ENCODE measurements around the gene INPP5A.

INPP5A gene

DNA sequence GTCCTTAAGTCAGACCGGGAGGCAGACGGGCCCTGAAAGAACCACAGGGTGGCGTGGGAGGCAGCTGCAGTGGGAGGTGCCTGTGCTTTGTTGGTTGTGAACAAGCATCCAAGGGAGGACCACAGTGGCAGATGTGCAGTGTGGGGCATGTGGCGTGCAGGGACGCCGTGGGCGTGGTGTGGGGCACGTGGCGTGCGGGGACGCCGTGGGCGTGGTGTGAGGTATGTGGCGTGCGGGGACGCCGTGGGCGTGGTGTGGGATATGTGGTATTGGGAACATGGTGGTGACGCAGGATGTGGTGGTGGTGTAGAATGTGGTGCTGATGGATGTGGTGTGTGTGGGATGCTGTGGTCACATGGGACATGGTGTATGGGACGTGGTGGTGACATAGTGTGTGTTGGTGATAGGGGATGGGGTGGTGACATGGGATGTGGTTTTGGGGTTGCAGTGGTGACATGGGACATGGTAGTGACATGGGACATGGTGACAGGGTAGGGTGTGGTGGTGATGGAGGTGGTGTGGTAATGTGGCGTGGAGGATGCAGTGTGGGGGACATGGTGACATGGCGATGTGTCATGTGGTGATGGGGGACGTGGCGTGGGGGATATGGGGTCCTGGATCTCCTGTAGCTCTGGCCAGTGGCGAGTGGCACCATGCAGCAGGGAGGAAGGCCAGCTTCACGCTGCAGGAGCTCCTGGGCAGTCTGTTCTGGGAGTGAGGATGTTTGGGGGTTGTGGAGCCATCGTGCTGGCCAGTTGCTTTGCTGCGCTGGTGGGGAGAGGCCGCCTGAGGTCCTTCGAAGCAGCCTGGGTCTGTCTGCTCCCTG is 78.8 kb downstream of the INPP5A start:
- DNase-seq = peak; percentile 51

DNA sequence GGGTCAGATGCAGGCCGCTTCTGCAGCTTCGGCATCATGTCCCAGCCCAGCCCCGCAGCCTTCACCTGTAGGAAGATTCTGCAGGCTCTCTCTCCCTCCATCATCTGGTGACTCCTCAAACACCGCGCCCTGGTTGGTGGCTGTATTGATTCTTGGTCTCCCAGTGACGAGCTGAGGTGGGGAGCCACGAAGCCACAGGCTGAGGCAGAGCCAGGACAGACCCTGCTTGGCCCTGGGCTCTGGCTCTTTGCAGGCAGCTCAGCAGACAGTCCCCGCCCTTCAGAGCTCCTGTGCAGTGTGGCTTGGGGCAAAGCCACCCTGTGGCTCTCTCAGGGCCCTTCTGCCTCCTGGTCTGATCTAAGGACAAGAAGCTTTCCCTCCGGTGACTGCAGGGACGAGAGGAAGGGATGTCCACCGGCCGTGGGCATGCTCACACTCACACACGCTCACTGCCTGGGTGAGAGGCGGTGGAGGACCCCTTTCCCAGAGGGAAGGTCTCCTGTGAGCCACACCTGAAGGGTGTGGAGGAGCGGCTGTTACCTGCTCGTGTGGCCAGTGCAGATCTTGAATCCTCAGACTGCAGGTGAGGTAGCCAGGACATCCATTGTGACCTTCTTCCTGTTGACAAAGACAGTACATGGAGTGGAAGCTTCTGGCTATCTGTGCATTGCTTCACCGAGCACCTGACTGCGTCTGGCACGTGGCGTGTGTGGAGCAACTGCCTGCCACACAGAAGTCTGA is 79.6 kb downstream of the INPP5A start:
- DNase-seq = no peak

DNA sequence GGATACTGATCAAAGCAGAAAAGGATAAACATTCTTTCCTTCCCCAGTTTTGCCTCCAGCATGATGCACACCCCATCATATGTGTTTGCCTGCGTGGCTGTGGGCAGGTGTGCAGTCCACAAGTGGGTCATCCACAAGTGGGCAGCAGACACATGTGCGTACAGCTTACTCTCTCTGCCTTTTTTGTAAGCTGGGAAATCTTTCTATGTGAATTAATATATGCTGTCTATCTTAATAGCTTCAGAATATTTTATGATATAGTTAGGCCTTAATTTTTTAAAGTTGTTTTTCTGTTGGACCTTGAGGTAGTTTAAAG is 80.1 kb downstream of the INPP5A start:
- DNase-seq = no peak

DNA sequence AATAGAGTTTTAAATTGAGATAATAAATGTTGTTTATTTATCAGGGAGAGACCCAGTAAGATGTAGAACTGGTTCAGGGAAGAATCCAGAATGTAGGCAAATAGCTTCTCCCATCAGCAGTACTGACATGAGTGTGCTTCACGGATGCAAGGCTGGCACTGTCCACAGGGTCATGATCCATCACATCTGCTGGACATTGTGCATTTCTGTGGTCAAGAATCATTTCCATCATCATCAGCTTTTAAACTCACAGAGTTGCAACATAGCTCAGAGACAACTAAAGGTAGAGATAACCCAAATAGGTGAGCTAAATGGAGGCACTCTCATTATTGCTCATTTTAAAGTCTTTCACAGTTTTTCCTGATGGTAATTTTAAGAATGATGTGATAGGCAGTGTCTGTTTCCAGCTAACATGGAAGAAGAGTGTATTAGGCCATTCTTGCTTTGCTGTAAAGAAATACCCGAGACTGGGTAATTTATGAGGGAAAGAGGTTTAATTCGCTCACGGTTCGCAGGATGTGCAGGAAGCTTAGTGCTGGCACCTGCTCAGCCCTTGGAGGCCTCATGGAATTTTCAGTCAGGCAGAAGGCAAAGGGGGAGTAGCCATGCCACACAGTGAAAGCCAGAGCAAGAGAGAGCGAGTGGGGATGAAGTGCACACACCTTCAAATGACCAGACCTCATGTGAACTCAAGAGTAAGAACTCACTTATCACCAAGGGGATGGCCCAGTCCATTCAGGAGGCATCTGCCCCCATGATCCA is 80.8 kb downstream of the INPP5A start:
- no peak for DNase-seq

DNA sequence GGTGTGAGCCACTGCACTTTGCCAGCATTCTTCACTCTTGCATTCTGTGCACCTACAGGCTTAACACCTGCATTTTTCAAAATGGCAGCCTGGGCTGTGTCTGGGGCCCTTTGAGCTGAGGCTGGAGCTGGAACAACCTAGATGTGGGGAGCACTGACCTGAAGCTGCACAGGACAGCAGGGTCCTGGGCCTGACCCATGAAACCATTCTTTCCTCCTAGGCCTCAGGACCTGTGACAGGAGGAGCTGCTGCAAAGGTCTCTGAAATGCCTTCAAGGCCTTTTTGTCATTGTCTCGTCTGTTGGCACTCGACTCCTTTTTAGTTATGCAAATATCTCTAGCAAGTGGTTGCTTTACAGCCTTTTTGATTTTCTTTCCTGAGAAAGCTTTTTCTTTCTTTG is 82.3 kb downstream of the INPP5A start:
- no peak for DNase-seq

DNA sequence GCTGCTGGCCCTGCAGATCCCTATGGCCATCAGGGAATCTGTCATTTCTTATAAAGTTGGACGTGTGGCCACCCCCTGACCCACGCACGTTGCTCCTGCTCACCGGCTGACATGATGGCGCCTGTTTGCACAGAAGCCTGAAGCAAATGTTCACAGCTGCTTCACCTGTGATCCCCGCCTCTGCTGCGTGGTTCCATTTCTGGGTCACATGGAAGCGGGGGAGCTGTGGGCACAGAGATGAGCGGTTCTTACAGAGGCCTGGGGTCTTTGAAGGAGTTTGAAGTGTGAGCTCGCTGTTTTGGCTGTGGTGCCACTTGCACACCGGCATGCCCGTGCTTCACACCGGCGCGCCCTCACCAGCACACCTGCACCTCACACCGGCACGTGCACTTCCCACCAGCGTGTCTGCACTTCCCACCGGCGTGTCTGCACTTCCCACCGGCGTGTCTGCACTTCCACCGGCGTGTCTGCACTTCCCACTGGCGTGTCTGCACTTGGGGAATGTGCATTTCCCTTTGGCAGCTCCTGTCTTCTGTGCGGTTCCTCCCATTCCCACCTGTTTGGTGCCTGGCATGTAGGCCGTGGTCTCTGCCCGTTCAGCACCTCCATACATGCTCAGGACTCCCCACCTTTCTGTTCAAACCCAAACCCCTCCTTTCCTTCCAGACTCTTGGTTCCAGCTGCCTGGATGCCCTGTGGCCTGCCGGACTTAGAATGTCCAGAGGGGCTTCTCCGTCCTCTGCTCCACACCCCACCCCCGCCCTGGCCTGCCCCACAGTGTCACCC is 86.7 kb downstream of the INPP5A start:
- DNase-seq = no peak

DNA sequence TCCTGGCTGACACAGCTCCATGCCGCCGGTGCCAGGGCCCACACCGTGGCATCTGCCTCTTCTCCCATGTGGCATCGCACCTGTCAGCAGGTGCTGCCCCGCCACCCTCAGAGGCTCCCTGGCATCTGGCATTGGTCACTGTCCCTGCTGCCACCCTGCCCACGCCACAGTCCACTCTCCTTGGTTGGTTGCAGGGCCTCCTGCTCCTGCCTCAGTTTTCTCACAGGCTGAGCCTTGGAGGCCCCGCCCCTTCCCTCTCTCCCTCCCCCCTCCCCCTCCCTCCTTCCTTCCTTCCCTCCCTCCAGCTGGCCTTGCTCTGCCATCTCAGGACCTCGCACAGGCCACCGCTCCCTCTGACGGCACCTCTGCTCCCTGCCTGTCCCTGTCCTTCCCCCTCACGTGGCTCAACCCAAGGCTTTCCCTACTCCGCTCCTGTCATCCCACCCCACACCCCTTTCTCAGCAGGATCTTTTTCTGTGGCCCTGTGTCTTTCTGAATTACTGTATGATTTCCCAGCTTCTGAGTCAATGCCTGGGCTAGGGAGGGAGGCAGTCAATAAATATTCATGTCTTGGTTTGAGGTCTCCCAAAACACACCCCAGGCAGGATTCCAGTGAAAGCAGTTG is 87.4 kb downstream of the INPP5A start:
- DNase-seq = no peak

DNA sequence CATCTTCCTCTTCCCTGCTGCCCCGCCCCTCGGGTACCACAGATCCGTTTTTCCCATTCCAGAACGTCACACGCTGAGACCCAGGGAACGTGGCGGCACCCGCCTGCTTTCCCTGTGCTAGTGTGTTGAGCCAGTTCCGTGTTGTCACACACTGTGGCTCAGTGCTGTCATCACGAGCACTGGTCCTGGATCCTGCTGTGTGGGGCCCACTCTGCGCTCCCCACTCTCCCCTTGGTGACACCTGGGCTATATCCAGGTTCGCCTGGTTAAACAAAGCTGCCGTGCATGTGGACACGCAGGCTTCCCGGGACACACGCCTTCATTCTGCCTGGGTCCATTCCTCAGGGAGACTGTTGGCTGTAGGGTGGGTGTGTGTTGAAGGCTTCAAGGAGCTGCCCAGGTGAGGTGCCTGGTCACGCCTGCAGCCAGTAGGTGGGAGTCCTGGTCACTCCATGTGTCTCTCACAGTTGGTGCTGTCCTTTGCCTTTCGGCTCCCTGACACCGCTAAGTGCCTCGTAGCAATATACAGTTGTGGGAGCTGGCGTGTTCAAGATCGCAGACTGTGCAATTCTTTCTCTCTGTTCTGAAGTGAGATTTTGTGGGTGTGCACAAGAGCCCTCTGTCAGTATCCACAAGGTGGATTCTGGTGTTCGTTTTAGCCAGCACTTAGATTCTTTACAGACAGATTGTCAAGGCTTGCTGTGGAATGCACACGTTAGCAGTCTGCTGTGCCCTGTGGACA is 88.6 kb downstream of the INPP5A start:
- no peak for DNase-seq

DNA sequence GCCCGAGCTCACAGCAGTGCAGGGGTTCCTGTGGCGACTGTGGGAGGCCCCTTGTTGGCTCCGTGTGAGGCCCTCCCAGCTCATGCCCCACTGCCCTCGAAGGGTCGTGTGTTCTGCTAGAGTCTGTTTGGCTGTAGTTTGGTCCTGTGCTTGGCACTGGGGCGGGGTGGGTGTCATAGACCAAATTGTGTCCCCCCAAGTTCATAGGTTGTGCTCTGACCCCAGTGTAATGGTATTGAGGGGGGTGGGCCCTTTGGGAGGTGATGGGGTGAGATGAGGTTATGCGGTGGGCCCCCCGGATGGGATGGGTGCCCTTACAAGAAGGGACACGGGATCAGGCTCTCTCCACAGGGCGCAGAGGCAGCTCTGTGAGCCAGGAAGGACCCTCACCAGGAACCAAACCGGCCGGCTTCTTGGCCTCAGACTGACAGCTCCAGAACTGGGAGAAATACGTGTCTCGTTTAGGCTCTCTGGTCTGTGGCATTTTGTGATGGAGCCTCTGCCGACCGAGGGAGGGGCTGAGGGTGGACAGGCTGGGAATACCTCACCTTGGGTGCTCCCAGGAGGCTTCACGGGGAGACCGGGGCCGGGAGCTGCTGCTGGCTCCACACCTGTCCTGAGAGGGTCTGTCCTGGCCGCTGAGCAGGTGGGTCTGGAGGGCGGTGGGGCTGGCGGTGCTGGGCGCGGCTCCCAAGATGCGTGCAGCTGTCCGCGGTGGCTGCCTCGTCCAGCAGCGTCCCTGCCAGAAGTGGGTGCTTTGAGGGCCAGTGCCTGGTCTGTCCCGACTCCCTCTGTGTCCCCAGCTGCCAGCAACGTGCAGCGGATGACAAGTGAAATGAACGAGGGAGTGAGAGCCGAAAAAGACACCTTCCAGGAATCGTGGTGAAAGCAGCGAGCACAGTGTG is 89.4 kb downstream of the INPP5A start:
- DNase-seq = no peak

DNA sequence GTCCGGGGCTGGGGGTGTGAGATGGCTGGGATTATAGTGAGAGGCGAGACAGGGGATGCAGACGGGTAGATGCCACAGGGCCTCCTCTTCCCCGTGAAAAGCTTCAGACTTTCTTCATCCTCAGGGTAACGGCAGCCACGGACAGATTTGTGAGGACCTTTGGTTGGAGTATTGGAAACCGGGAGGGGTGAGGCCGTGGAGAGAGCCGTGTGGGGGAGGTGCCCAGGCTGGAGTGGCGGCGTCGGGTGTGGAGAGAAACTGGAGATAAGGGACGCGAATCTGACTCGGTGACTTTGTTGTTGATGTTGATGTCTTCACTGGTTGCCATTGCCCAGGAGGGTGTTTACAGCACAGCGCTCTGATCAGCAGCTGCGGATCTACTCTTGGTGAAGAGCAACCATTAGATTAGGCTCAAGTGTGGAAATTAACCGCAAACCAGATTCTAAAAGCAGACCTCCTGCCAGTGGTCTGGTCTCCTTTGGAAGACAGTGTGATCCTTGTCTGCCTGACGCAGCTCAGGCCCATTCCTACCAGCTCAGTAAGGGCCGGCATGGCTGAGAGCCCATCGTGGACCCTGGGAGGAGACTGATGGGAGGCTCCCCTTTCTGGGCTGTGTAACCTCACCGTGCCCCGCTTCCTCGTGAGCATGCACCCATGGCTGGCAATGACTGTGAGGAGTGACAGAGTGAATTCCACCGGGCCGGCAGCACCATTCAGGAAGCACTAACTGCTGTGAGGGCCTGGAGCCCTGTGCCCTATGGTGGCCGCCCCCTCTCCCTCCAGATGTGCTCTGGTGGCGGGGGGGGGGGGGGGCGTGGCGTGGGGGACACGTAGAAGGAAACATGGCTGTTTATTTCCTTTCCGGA is 90.3 kb downstream of the INPP5A start:
- no peak for DNase-seq

DNA sequence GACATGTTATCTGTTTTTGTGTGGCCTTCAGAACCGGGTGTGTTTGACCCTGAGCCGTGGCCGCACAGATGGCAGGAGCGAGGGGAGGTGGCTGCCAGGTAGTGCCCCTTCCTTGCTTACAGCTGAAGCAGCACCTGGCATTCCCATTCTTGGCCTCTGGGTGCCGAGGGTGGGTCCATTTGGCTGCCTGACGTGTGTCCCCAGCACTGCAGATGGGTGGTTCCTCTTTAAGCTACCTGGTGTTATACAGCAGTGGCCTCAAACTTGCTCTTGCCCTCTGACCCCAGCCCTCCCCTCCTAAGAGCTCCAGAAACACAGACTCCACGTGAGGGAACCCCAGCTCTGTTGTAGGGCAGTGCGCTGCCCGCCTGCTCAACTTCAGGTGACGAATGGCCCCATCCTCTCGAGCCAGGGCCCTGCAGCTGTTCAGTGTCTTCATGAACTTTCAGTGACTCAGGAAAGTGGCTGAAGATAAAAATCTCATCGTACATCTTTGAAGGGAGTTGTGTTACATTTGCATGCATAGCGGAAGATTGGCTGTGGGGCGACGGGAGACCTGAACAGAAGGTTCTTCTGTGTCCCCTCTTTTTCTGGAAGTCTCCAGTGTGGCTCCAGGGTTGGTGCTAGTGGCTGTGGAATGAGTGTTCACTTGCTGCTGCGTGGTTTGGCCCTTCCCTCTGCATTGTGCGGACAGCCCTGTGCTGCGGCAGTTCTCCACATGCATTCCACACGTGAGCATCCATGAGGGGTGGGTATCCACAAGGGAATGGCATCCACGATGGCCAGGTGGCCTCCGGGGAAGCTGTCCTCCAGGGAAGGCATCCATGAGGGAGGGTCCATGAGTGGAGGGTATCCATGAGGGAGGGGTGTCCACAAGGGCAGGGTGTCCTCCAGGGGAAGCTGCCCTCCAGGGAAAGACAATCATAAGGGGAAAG is 91.6 kb downstream of the INPP5A start:
- no peak for DNase-seq

DNA sequence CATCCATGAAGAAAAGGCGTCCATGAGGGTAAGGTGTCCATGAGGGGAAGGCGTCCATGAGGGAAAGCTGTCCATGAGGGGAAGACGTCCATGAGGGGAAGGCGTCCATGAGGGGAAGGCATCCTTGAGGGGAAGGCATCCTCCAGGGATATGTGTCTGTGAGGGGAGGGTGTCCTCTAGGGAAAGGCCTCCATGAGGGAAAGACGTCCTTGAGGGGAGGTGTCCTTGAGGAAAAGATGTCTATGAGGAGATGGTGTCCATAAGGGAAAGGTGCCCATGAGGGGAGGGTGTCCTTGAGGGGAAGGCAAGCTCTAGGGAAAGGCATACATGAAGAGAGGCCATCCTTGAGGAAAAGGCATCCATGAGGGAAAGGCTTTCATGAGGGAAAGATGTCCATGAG is 92.6 kb downstream of the INPP5A start:
- no peak for DNase-seq

DNA sequence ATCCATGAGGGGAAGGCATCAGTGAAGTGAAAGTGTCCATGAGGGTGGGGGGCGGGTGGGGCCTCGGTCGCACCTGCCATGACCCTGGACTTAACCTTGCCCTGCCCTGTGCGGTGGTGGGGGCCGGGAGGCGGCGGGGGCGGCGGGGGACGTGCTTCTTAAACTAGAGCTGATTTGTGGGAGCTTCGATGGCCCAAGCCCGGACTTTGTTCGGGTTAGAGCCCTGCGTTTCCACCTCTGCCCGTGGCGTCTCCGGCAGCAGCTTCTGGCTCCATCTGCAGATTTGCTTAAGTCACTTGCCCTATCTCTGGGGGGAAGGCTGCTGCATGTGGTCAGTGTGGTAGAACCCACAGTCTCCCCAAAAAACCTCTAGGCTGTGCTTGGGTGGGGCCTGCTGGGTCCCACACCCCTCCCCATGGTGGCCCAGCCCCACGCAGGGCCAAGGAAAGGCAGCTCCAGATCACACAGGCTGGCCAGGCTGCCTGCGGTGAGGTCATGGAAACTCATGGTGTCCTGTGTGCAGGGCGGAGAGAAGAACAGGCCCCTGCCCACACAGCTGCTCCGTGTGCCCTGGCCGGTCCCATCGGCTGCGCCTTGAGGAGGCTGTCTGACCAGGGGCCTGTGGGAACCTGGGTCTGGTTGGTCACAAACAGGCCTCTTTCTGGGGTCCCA is 93.2 kb downstream of the INPP5A start:
- no peak for DNase-seq

DNA sequence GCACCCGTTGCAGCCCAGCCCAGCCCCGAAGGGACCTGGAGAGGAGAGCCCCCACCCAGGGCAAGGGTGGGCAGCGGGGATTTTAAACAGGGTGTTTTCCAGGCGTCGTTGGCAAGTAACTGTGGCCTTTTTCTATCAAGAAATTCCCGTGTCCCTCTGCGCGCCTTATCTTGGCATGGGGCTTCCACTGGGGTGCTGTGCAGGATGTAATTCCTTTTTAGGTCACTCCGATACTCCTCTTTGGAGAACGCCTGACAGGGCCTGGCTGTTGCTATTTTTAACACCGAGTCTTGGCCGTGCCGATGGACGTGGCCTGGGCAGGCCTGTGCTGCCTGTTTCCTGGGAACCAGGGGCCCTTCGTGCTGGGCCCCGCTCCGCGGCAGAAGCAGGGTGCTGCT is 93.8 kb downstream of the INPP5A start:
- no peak for DNase-seq

DNA sequence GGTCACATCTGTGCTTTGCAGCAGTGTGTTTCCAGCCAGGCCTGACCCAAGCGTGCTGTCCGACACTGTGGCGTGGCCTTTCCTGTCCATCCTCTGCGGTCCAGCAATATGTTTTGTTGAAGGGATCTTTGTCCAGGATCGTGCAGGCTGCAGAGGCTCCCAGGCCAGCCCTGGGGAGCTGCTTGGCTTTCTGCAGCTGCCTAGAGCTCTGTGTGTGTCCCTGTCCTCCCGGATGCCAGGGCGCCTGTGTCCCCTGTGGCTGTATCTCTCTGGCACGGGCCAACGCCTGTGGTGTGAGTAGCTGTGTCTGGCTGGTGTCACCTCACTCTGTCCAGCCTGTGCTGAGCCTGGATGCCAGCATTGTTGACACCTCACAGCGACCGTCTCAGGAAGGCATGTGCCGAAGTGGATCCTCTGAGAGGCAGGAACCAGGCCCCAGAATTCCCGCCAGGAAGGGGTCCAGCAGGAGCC is 94.5 kb downstream of the INPP5A start:
- DNase-seq = no peak

DNA sequence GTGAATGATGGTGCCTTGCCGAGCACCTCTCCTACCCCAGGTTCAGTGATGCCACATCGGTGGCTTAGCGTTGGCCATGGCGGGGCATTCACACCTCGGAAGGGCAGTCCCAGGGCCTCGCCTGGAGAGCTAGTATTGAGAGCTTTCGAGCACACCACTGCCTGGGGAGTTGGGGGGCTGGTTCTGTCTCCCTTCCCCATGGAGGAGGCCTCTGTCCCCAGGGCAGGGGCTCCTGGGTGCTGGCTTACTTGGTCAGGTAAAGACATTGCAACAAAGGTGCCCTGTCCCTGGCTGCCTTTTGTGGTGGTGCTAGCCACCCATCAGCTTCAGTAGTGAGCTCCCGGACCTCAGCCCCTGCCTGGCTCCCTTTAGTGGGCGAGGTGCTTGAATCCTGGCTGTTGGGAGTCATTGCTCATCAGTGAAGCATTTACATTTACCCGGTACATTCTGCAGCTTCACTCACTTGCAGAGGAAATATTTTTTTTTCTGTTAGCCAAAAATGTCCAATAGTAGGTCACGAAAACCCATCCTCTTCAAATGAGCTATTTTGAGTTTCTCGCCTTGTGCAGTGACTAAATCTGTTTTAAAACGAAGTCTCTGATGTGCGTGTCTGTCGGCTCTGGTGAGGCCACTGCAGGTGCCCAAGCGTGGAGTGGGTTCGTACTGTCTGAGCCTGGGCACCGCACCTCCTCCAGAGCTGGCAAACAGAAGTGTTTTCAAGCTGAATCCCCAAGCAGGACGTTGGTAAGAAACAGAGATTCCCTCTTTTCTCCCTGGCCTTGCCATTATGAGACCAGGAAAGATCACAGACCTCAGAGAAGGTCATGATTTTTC is 95.5 kb downstream of the INPP5A start:
- no peak for DNase-seq

Measured in activated effector memory CD4-positive, alpha-beta T cell treated with Interleukin-2 at 50 U/mL for 16 hours (primary cell).